RWPE2 (cell line): ENCODE data around the gene ANKRD27.
A peak's percentile ranks its signal among the peaks of the same experiment; 100 is the strongest.

Source experiments
- ATAC-seq: fragments of 200-7000 bp; cut with Tn5 transposase; 3 replicates; pipeline ENCODE4 v1.9.1; 2021; ENCODE audit warnings: low read depth
- DNase-seq: peaks from one replicate; pipeline ENCODE4 v3.0.0-alpha.2; 2020; ENCODE audit warnings: low spot score
- H3K27ac ChIP-seq: fragments of 450-650 bp; 2 replicates; pipeline ENCODE4 v1.5.1; 2017; ENCODE audit warnings: mild to moderate bottlenecking; ENCODE audit not compliant: poor library complexity, severe bottlenecking
- H3K27me3 ChIP-seq: fragments of 250-450 bp; sonication (Bioruptor Pico); 2 replicates; pipeline ENCODE4 v1.5.1; 2021; ENCODE audit warnings: mild to moderate bottlenecking, moderate library complexity; ENCODE audit not compliant: insufficient read depth, poor library complexity, severe bottlenecking
- H3K36me3 ChIP-seq: fragments of 250-450 bp; sonication (Bioruptor Pico); 2 replicates; pipeline ENCODE4 v1.5.1; 2020; ENCODE audit warnings: low read depth, mild to moderate bottlenecking, moderate library complexity
- H3K4me1 ChIP-seq: fragments of 250-450 bp; sonication (Bioruptor Pico); 2 replicates; pipeline ENCODE4 v1.5.1; 2021; ENCODE audit warnings: mild to moderate bottlenecking, moderate library complexity; ENCODE audit not compliant: insufficient read depth, poor library complexity, severe bottlenecking
- H3K4me3 ChIP-seq: fragments of 250-450 bp; sonication (Bioruptor Pico); 2 replicates; pipeline ENCODE4 v1.5.1; 2021; ENCODE audit warnings: mild to moderate bottlenecking, moderate library complexity; ENCODE audit not compliant: severe bottlenecking
- H3K9me3 ChIP-seq: fragments of 250-450 bp; sonication (Bioruptor Pico); 2 replicates; pipeline ENCODE4 v1.5.1; 2021; ENCODE audit warnings: mild to moderate bottlenecking, moderate library complexity; ENCODE audit not compliant: severe bottlenecking
- TF ChIP-seq, protein P1 (sequence below): fragments of 450-650 bp; IDR thresholded peaks from one replicate; pipeline ENCODE4 v1.5.1; 2017; ENCODE audit warnings: mild to moderate bottlenecking, moderate library complexity; ENCODE audit not compliant: poor library complexity, severe bottlenecking

ANKRD27 gene

DNA sequence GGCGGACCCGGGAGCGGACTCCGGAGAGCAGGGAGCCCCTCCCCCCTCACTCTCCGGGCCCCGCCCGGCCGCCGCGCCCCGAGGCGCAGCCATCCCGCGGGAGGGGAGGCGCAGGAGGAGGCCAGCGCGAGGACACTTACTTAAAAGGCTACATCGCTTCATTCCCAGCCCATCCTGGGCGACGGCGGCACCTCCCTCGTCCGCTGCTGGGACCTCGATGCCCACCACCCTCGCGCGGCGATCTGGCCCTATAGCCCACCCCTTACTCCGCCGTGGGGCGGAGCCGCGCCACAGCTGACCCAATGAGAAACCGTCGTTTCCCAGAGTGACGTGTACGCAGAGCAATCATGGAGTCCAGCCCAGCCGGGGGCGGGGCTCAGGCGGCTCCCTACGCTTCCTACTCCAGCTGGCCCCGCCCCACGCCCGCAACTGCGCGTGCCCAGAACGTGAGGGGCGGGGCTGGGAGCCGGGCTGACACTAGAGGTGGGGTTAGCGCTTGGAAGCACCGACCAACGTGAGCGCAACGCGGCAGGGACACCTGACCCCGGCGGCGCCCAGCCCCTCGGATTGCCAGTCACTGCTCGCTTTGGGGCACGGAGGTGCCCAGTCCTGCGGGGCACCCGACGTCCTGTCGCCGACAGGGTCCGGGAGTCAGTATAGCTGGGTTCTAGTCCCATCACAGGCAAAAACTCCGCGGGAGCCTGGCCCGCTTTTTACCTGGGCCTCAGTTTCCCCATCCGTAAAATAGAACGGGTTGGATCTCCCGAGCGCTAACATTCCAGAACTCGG is at the start of gene ANKRD27:
ANKRD27 (minus strand) TSS at position 250 of the 789 bp plus-strand sequence. CDS start 16,165 bp downstream, outside the sequence.
- DNase-seq = peak; percentile 97
- TF ChIP-seq, protein P1, sequence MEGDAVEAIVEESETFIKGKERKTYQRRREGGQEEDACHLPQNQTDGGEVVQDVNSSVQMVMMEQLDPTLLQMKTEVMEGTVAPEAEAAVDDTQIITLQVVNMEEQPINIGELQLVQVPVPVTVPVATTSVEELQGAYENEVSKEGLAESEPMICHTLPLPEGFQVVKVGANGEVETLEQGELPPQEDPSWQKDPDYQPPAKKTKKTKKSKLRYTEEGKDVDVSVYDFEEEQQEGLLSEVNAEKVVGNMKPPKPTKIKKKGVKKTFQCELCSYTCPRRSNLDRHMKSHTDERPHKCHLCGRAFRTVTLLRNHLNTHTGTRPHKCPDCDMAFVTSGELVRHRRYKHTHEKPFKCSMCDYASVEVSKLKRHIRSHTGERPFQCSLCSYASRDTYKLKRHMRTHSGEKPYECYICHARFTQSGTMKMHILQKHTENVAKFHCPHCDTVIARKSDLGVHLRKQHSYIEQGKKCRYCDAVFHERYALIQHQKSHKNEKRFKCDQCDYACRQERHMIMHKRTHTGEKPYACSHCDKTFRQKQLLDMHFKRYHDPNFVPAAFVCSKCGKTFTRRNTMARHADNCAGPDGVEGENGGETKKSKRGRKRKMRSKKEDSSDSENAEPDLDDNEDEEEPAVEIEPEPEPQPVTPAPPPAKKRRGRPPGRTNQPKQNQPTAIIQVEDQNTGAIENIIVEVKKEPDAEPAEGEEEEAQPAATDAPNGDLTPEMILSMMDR = no peak

GRCh38 chr19:32720936-32721250 is 45.9 kb upstream of the ANKRD27 start:
- Histone ChIP-seq H3K27ac (no peak overlapping the region), H3K27me3 (no peaks in the 10 kb centered on the region), H3K9me3 (no peaks in the 10 kb centered on the region), H3K36me3 (no peaks in the 10 kb centered on the region), H3K4me1 (no peaks in the 10 kb centered on the region), H3K4me3 (no peak overlapping the region)
- ATAC-seq (no peak), DNase-seq (no peak)
- TF ChIP-seq, protein P1 = no peak

More for the DNA sequence above, at the start of gene ANKRD27:
- Histone ChIP-seq H3K27me3 (peaks cover 25% of the 10 kb centered on the region), H3K36me3 (0 out of 2 replicates have a peak, but pooled peaks cover 2% of the 10 kb centered on the region), H3K4me3 (peak within 1 kb of the TSS; percentile 67), H3K27ac (peak within 1 kb of the TSS; percentile 26), H3K9me3 (no peaks in the 10 kb centered on the region), H3K4me1 (no peaks in the 10 kb centered on the region)
- peak; percentile 90 for ATAC-seq

DNA sequence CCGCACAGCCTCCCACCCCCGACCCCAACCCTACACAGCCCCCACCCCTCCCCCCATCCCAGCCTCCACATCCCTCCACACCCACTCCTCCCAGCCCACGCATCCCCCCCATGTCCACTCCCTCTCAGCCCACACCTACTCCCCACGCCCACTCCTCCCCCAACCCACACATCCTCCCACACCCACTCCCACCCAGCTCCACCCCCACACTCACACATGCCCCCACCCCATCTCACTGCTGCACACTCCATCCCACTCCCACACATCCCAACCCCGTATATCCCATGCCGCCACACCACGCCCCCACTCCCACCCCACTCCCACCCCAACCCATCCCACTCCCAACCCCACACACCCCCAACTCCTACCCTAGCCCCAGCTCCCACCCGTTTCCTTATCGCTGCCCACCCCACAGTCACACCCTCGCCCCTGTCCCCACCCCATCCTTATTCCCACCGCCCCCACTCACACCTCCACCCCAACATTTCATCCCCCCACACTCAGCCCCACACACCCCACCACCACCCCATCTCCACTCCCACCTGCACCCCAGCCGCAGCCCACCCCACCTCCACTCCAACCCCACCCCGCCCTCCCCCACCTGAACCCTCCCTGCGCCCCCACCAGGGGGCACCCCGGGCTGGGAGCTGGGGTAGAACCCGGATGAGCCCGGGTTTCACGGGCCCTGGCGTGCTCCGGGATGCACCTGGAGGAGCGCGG is 45.4 kb upstream of the ANKRD27 start:
- no peaks in the 10 kb centered on the region for H3K9me3 ChIP-seq
- no peaks in the 10 kb centered on the region for H3K4me1 ChIP-seq
- no peak for ATAC-seq
- H3K27ac ChIP-seq = no peak overlapping the region
- no peaks in the 10 kb centered on the region for H3K36me3 ChIP-seq
- H3K4me3 ChIP-seq = no peak overlapping the region
- no peaks in the 10 kb centered on the region for H3K27me3 ChIP-seq
- TF ChIP-seq, protein P1 = no peak
- DNase-seq = no peak

DNA sequence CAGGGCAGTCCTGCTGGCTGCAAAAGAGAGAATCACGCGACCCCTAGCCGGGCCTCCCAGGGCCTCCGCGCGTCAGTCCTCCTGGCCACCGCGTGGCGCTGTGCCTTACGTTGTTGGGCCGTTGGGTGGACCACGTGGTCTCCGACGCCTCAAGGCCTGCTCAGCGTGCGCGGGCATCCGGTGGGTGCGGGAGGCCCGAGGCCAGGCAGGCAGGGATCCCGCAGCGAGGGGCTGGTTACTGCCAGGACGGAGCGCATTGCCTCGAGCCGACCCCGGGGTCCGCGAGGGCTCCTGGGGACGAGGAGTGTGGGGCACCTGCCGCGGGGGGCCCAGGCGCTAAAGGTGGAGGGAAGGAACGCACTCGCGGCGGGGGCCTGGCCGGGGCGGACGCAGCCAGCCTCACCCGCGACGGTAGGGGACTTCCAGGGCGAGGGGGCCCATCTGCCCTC is 44.7 kb upstream of the ANKRD27 start, which contains the start of gene TDRD12:
TDRD12 (plus strand) TSS at position 157 of the 449 bp plus-strand sequence. CDS start 306 bp downstream, outside the sequence.
- DNase-seq (no peak), ATAC-seq (no peak)
- H3K36me3 ChIP-seq = peaks cover 4% of the 10 kb centered on the region
- H3K4me1 ChIP-seq = no peaks in the 10 kb centered on the region
- H3K27ac ChIP-seq = no peak within 1 kb of the TSS
- no peaks in the 10 kb centered on the region for H3K9me3 ChIP-seq
- H3K27me3 ChIP-seq = no peaks in the 10 kb centered on the region
- H3K4me3 ChIP-seq = no peak within 1 kb of the TSS
- TF ChIP-seq, protein P1 = no peak
